Measurements from ENCODE around the gene RHBDF1.

DNA sequence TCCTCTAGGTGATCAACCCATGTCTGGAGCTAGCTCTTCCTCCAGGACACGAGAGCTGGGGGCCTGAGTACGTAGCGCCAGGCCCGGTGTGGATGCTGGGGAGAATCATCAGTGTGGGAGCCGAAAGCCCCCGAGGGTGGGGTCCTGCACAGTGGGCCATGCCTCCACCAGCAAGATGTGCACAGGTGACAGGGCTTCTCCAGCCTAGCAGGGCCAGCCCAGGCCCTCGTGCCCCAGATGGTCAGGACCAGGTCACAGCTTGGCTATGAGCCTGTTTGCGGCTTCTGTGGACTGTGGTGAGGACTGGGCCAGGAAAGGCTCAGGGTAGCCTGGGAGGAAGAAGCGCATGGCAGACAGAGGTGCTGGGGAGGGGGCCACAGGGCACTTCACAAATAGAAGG lies 13.4 kb upstream of the RHBDF1 start:
- TF ChIP-seq, protein P1, sequence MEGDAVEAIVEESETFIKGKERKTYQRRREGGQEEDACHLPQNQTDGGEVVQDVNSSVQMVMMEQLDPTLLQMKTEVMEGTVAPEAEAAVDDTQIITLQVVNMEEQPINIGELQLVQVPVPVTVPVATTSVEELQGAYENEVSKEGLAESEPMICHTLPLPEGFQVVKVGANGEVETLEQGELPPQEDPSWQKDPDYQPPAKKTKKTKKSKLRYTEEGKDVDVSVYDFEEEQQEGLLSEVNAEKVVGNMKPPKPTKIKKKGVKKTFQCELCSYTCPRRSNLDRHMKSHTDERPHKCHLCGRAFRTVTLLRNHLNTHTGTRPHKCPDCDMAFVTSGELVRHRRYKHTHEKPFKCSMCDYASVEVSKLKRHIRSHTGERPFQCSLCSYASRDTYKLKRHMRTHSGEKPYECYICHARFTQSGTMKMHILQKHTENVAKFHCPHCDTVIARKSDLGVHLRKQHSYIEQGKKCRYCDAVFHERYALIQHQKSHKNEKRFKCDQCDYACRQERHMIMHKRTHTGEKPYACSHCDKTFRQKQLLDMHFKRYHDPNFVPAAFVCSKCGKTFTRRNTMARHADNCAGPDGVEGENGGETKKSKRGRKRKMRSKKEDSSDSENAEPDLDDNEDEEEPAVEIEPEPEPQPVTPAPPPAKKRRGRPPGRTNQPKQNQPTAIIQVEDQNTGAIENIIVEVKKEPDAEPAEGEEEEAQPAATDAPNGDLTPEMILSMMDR (conservative IDR thresholded peaks at IDR 0.05; ENCODE audit: low read depth in 2 of 2), result no peak
- TF ChIP-seq EZH2 (IDR thresholded peaks at IDR 0.05; ENCODE audit: low read depth, unreplicated experiment), result no peak
- TF ChIP-seq POLR2AphosphoS5 (IDR thresholded peaks at IDR 0.05; ENCODE audit: low read depth), result no peak
- no peak for TF ChIP-seq CREB1 (CRISPR knock-in tag; IDR thresholded peaks at IDR 0.05; ENCODE audit: low read depth)
- TF ChIP-seq, protein P2, sequence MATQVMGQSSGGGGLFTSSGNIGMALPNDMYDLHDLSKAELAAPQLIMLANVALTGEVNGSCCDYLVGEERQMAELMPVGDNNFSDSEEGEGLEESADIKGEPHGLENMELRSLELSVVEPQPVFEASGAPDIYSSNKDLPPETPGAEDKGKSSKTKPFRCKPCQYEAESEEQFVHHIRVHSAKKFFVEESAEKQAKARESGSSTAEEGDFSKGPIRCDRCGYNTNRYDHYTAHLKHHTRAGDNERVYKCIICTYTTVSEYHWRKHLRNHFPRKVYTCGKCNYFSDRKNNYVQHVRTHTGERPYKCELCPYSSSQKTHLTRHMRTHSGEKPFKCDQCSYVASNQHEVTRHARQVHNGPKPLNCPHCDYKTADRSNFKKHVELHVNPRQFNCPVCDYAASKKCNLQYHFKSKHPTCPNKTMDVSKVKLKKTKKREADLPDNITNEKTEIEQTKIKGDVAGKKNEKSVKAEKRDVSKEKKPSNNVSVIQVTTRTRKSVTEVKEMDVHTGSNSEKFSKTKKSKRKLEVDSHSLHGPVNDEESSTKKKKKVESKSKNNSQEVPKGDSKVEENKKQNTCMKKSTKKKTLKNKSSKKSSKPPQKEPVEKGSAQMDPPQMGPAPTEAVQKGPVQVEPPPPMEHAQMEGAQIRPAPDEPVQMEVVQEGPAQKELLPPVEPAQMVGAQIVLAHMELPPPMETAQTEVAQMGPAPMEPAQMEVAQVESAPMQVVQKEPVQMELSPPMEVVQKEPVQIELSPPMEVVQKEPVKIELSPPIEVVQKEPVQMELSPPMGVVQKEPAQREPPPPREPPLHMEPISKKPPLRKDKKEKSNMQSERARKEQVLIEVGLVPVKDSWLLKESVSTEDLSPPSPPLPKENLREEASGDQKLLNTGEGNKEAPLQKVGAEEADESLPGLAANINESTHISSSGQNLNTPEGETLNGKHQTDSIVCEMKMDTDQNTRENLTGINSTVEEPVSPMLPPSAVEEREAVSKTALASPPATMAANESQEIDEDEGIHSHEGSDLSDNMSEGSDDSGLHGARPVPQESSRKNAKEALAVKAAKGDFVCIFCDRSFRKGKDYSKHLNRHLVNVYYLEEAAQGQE (IDR thresholded peaks at IDR 0.05; ENCODE audit: unreplicated experiment), result no peak
- no peak for TF ChIP-seq ZNF114 (CRISPR knock-in tag; IDR thresholded peaks at IDR 0.05)
- TF ChIP-seq EZH2phosphoT487 (IDR thresholded peaks at IDR 0.05; ENCODE audit: unreplicated experiment), result no peak

Data from GM23338 (cell line).